B cell (primary cell): ENCODE results near the gene KIF21A.

ENCODE experiments used
- CTCF ChIP-seq: fragments of 200-600 bp; IDR thresholded peaks from one replicate; pipeline ENCODE4 v1.8.0; 2022; ENCODE audit warnings: antibody characterized with exemption, mild to moderate bottlenecking
- EZH2 ChIP-seq: IDR thresholded peaks from 2 replicates; pipeline ENCODE4 v1.6.1; 2012; ENCODE audit warnings: borderline replicate concordance, low read depth, mild to moderate bottlenecking, moderate library complexity, low read length; ENCODE audit not compliant: insufficient read depth, poor library complexity, severe bottlenecking

GRCh38 chr12:39395866-39396265 is 47.1 kb downstream of the KIF21A start:
- TF ChIP-seq EZH2 (no peak), CTCF (no peak)
